SH-SY5Y (cell line): ENCODE results near the gene DYDC2.

Experiments used
- GATA2 ChIP-seq: IDR thresholded peaks from 2 replicates; pipeline ENCODE4 v1.6.1; 2011; ENCODE audit warnings: mild to moderate bottlenecking, low read depth, low read length
- GATA3 ChIP-seq: IDR thresholded peaks from 2 replicates; pipeline ENCODE4 v1.6.1; 2011; ENCODE audit warnings: low read depth, mild to moderate bottlenecking, low read length, moderate library complexity

Gene DYDC2

GRCh38 chr10:80397014-80397413, 40.4 kb downstream of the DYDC2 start:
- no peak for TF ChIP-seq GATA2
- TF ChIP-seq GATA3, result no peak

- TF ChIP-seq GATA3 (no peak), GATA2 (no peak)
Observed at GRCh38 chr10:80400136-80400804, 43.7 kb downstream of the DYDC2 start.

GRCh38 chr10:80405035-80405434, 48.5 kb downstream of the DYDC2 start:
- TF ChIP-seq GATA2 (no peak), GATA3 (no peak)

GRCh38 chr10:80405626-80406025, 49.0 kb downstream of the DYDC2 start:
- no peak for TF ChIP-seq GATA2
- TF ChIP-seq GATA3, result no peak

- TF ChIP-seq GATA3, result no peak
- TF ChIP-seq GATA2, result no peak
Observed at GRCh38 chr10:80406204-80406603, 49.6 kb downstream of the DYDC2 start.

- TF ChIP-seq GATA2 (no peak), GATA3 (no peak)
Observed at GRCh38 chr10:80407812-80408241, 51.2 kb downstream of the DYDC2 start.

- no peak for TF ChIP-seq GATA3
- no peak for TF ChIP-seq GATA2
Observed at GRCh38 chr10:80408242-80409101, 51.9 kb downstream of the DYDC2 start, which contains the start of gene PRXL2A. TSS of gene PRXL2A (plus strand) at chr10:80408551. CDS start at chr10:80420468, 11,917 bp downstream.

- TF ChIP-seq GATA3 (no peak), GATA2 (no peak)
Observed at GRCh38 chr10:80409121-80409520, 52.5 kb downstream of the DYDC2 start.

- TF ChIP-seq GATA2 (no peak), GATA3 (no peak)
Observed at GRCh38 chr10:80410122-80410521, 53.5 kb downstream of the DYDC2 start.

GRCh38 chr10:80410578-80411145, 54.1 kb downstream of the DYDC2 start:
- no peak for TF ChIP-seq GATA3
- no peak for TF ChIP-seq GATA2

GRCh38 chr10:80411267-80411668, 54.7 kb downstream of the DYDC2 start:
- TF ChIP-seq GATA2 (no peak), GATA3 (no peak)

GRCh38 chr10:80411681-80412220, 55.2 kb downstream of the DYDC2 start:
- TF ChIP-seq GATA3 (no peak), GATA2 (no peak)

- TF ChIP-seq GATA3 (no peak), GATA2 (no peak)
Observed at GRCh38 chr10:80412486-80412885, 55.9 kb downstream of the DYDC2 start.
